B cell (primary cell): ENCODE measurements around the gene FBXO44. TPM values are rescaled to one million over a fixed set of nuclear protein-coding genes. Genes with fewer than 3 reads are reported as not detected.

Source experiments
- ATAC-seq: fragments of 200-7000 bp; cut with Tn5 transposase; one replicate; pipeline ENCODE4 v1.10.0; 2021; ENCODE audit warnings: low read depth, mild to moderate bottlenecking, moderate number of reproducible peaks, moderate library complexity
- CTCF ChIA-PET: fragments of 350-600 bp; sonication (Branson Sonifier 250); formaldehyde crosslinking; loops from one replicate; lab custom pipeline; 2021; ENCODE audit warnings: antibody characterized with exemption, inconsistent platforms; lab: Charles Lee
- POLR2A ChIA-PET: fragments of 350-600 bp; sonication (Branson Sonifier 250); formaldehyde crosslinking; loops from one replicate; lab custom pipeline; 2021; ENCODE audit warnings: antibody characterized with exemption; lab: Charles Lee
- DNase-seq: peaks from one replicate; pipeline ENCODE4 v3.0.0; 2013
- H2AFZ ChIP-seq: 2 replicates; pipeline ENCODE4 v1.6.1; 2012; ENCODE audit warnings: mild to moderate bottlenecking, low read depth, low read length; ENCODE audit not compliant: insufficient read depth, poor library complexity, severe bottlenecking
- H3K27ac ChIP-seq, 2 donors: 1 replicate in 1 of 2; 2 replicates in 1 of 2; pipeline ENCODE4 v1.5.1; 2012 to 2013; ENCODE audit warnings: low read length in 2 of 2, mild to moderate bottlenecking in 2 of 2, moderate library complexity in 1 of 2
- H3K27me3 ChIP-seq, 4 experiments: fragments of 200-600 bp in 1 of 4; sonication (generic) in 1 of 4; replicated peaks in 1 of 4; 1 replicate in 2 of 4; 2 replicates in 2 of 4; pipeline versions ENCODE4 v1.6.1 to v1.7.0; 2013 to 2016; ENCODE audit warnings: low read length in 3 of 4, mild to moderate bottlenecking in 2 of 4, mixed read lengths in 1 of 4, moderate library complexity in 1 of 4; ENCODE audit not compliant: insufficient read depth in 4 of 4, control insufficient read depth in 3 of 4; ENCODE audit errors: control extremely low read depth in 1 of 4
- H3K36me3 ChIP-seq, 2 experiments: replicated peaks in 1 of 2; 1 replicate in 1 of 2; 2 replicates in 1 of 2; pipeline versions ENCODE4 v1.6.1 to v1.7.1; 2013; ENCODE audit warnings: low read length in 1 of 2; ENCODE audit not compliant: insufficient read depth in 2 of 2, control insufficient read depth in 1 of 2; ENCODE audit errors: control extremely low read depth in 1 of 2, extremely low read depth in 1 of 2
- H3K4me1 ChIP-seq, 2 donors: fragments of 200-600 bp in 1 of 2; sonication (generic) in 1 of 2; 1 replicate in 1 of 2; 2 replicates in 1 of 2; pipeline versions ENCODE4 v1.5.1 to v1.6.1; 2013 to 2017; ENCODE audit warnings: low read length in 2 of 2; ENCODE audit not compliant: control insufficient read depth in 2 of 2, insufficient read depth in 2 of 2
- H3K4me2 ChIP-seq: replicated peaks from 2 replicates; pipeline ENCODE3; 2012; ENCODE audit warnings: mild to moderate bottlenecking, low read depth, low read length; ENCODE audit not compliant: poor library complexity, severe bottlenecking
- H3K4me3 ChIP-seq, 5 experiments: fragments of 200-600 bp in 1 of 5; sonication (generic) in 1 of 5; 1 replicate in 3 of 5; 2 replicates in 2 of 5; pipeline versions ENCODE4 v1.5.1 to v1.7.0; 2011 to 2016; ENCODE audit warnings: low read length in 4 of 5, mild to moderate bottlenecking in 4 of 5, low read depth in 2 of 5, control low read depth in 1 of 5, moderate library complexity in 1 of 5; ENCODE audit not compliant: insufficient read depth in 1 of 5; ENCODE audit errors: control extremely low read depth in 1 of 5, extremely low read depth in 1 of 5
- H3K79me2 ChIP-seq: fragments of 200-600 bp; sonication (generic); one replicate; pipeline ENCODE4 v1.6.0; 2016; ENCODE audit warnings: low read length; ENCODE audit not compliant: control insufficient read depth, insufficient read depth
- H3K9ac ChIP-seq: fragments of 200-600 bp; sonication (generic); 2 replicates; pipeline ENCODE4 v1.6.1; 2017; ENCODE audit warnings: mild to moderate bottlenecking, low read length, moderate library complexity
- H3K9me3 ChIP-seq, 3 donors: one replicate each; pipeline versions ENCODE4 v1.6.1 to v1.7.1; 2013; ENCODE audit warnings: low read length in 2 of 3; ENCODE audit not compliant: control insufficient read depth in 2 of 3, insufficient read depth in 1 of 3; ENCODE audit errors: control extremely low read depth in 1 of 3
- H4K20me1 ChIP-seq: 2 replicates; pipeline ENCODE4 v1.6.0; 2012; ENCODE audit warnings: mild to moderate bottlenecking, low read length; ENCODE audit not compliant: insufficient read depth, control insufficient read depth, poor library complexity, severe bottlenecking
- H3K27ac Mint-ChIP-seq: one replicate; pipeline ENCODE4 v1.8.0; 2021; ENCODE audit warnings: mixed read lengths
- H3K27me3 Mint-ChIP-seq: one replicate; pipeline ENCODE4 v1.8.0; 2021; ENCODE audit warnings: mixed read lengths
- H3K4me1 Mint-ChIP-seq: one replicate; pipeline ENCODE4 v1.8.0; 2021; ENCODE audit warnings: mixed read lengths
- H3K4me3 Mint-ChIP-seq: one replicate; pipeline ENCODE4 v1.8.0; 2021; ENCODE audit warnings: mixed read lengths
- H3K9me3 Mint-ChIP-seq: one replicate; pipeline ENCODE4 v1.8.0; 2022; ENCODE audit warnings: mixed read lengths; ENCODE audit not compliant: insufficient read depth
- CTCF ChIP-seq: fragments of 200-600 bp; IDR thresholded peaks from one replicate; pipeline ENCODE4 v1.8.0; 2022; ENCODE audit warnings: antibody characterized with exemption, mild to moderate bottlenecking
- EZH2 ChIP-seq: IDR thresholded peaks from 2 replicates; pipeline ENCODE4 v1.6.1; 2012; ENCODE audit warnings: borderline replicate concordance, low read depth, mild to moderate bottlenecking, moderate library complexity, low read length; ENCODE audit not compliant: insufficient read depth, poor library complexity, severe bottlenecking
- WGBS: methylation state at CpG from one replicate; pipeline ENCODE4 v1.1.5; 2013; ENCODE audit warnings: missing lambda C conversion rate; ENCODE audit not compliant: insufficient coverage; 5-methylcytosine and 5-hydroxymethylcytosine counted together
- intact Hi-C: fragments of 100-400 bp; cut with micrococcal nuclease; formaldehyde crosslinking; loops from one replicate; pipeline ENCODE4 v1.10.0; 2022
- polyA plus RNA-seq: library from polyadenylated mRNA; depleted of rRNA; stranded (reverse); fragments of >200 nt; gene quantifications from 2 replicates; pipeline ENCODE4 v1.2.3, GENCODE V29; 2012
- total RNA-seq, 2 donors: library from RNA; stranded (reverse); fragments of 120-200 nt in 1 of 2; gene quantifications; 1 replicate in 1 of 2; 2 replicates in 1 of 2; pipeline versions ENCODE4 v1.2.3 to v1.2.4, GENCODE V29; 2013 to 2022

Gene FBXO44
- total and polyA plus RNA-seq, 2 donors (not counting 1 experiment from before 2014, with no cell fraction given): 61.5 to 101 TPM

GRCh38 chr1:11628767-11629166 is 25.9 kb upstream of the FBXO44 start:
- H3K27ac Mint-ChIP-seq: no peak overlapping the region
- Histone ChIP-seq H3K79me2 (no peaks in the 10 kb centered on the region), H3K27ac (no peak overlapping the region), H3K4me1 (no peaks in the 10 kb centered on the region), H2AFZ (no peak overlapping the region), H3K9ac (no peak overlapping the region), H4K20me1 (no peaks in the 10 kb centered on the region), H3K9me3 (peaks cover 0 to 1% (median 0%) of the 10 kb centered on the region in 3 donors), H3K4me2 (no peak overlapping the region), H3K27me3 (peaks cover 0 to 20% (median 0%) of the 10 kb centered on the region in 4 experiments), H3K36me3 (no peaks in the 10 kb centered on the region), H3K4me3 (no peak overlapping the region)
- intact Hi-C loops: no loop called here
- ChIA-PET POLR2A (no interaction called here), CTCF (interaction anchor here (2.3 kb wide), 1 partner anchor 13 kb away, joined by 6 read pairs; no protein-coding TSS in a partner anchor)
- no peaks in the 10 kb centered on the region for H3K4me1 Mint-ChIP-seq
- H3K27me3 Mint-ChIP-seq: peaks cover 44% of the 10 kb centered on the region
- H3K4me3 Mint-ChIP-seq: no peak overlapping the region
- no peaks in the 10 kb centered on the region for H3K9me3 Mint-ChIP-seq
- DNase-seq (no peak), ATAC-seq (no peak)
- 77% methylated on average over 2 of the region's 7 CpGs for WGBS
- no peak for TF ChIP-seq CTCF

- H3K79me2 ChIP-seq: no peaks in the 10 kb centered on the region
- Mint-ChIP-seq H3K9me3 (no peaks in the 10 kb centered on the region), H3K4me3 (no peak overlapping the region), H3K4me1 (peaks cover 5% of the 10 kb centered on the region), H3K27ac (no peak overlapping the region), H3K27me3 (peaks cover 40% of the 10 kb centered on the region)
- intact Hi-C loops: no loop called here
- H2AFZ ChIP-seq: no peak overlapping the region
- H3K27ac ChIP-seq: no peak overlapping the region
- DNase-seq (no peak), ATAC-seq (no peak)
- CTCF ChIA-PET: no interaction called here
- POLR2A ChIA-PET: no interaction called here
- H3K27me3 ChIP-seq: peaks cover 0 to 20% (median 0%) of the 10 kb centered on the region in 4 experiments
- no peak overlapping the region for H3K9ac ChIP-seq
- TF ChIP-seq EZH2 (no peak), CTCF (no peak)
- H3K36me3 ChIP-seq: no peaks in the 10 kb centered on the region
- no peak overlapping the region for H3K4me2 ChIP-seq
- H3K4me3 ChIP-seq: no peak overlapping the region
- 42% methylated on average over 9 of the region's 15 CpGs for WGBS
- peaks cover 0 to under 1% of the 10 kb centered on the region in 2 donors for H3K4me1 ChIP-seq
- H4K20me1 ChIP-seq: no peaks in the 10 kb centered on the region
- H3K9me3 ChIP-seq: no peaks in the 10 kb centered on the region
Observed at GRCh38 chr1:11629184-11630016, 25.3 kb upstream of the FBXO44 start.
